IMR-90 (cell line): Measurements from ENCODE around the gene RAPGEF1. TPM values are rescaled to one million over a fixed set of nuclear protein-coding genes. Genes with fewer than 3 reads are reported as not detected.

ENCODE experiments used
- ATAC-seq: fragments of 200-7000 bp; cut with Tn5 transposase; 2 replicates; pipeline ENCODE4 v1.9.1; 2020; ENCODE audit warnings: low read depth, mild to moderate bottlenecking, moderate library complexity
- BruUV-seq: library from RNA; stranded (reverse); fragments of 400-500 nt; replicated peaks from 2 replicates; lab custom pipeline; 2021; lab: Mats Ljungman, UMichigan
- CTCF ChIA-PET: fragments of 300-600 bp; formaldehyde crosslinking; extraction: SDS; loops from one replicate; lab custom pipeline; 2021; ENCODE audit warnings: antibody characterized with exemption; lab: Yijun Ruan, JAX
- POLR2A ChIA-PET: fragments of 300-600 bp; sonication (Branson Sonifier 250); formaldehyde crosslinking; loops from one replicate; lab custom pipeline; 2022; ENCODE audit warnings: antibody characterized with exemption; ENCODE audit not compliant: unreplicated experiment; lab: Charles Lee
- DNase-seq: peaks from one replicate; pipeline ENCODE4 v3.0.0; 2013
- H2AFZ ChIP-seq: replicated peaks from 2 replicates; pipeline ENCODE3; 2013; ENCODE audit warnings: low read length, mild to moderate bottlenecking; ENCODE audit not compliant: poor library complexity
- H2AK5ac ChIP-seq: 2 replicates; pipeline ENCODE4 v1.6.1; 2013; ENCODE audit warnings: low read depth, low read length, inconsistent platforms
- H2AK9ac ChIP-seq: replicated peaks from 2 replicates; pipeline ENCODE3; 2013; ENCODE audit warnings: mild to moderate bottlenecking, low read depth, low read length, moderate library complexity; ENCODE audit not compliant: poor library complexity
- H2BK120ac ChIP-seq: 2 replicates; pipeline ENCODE4 v1.6.1; 2013; ENCODE audit warnings: low read depth, low read length, inconsistent platforms
- H2BK15ac ChIP-seq: 3 replicates; pipeline ENCODE4 v1.6.1; 2013; ENCODE audit warnings: low read depth, low read length, inconsistent platforms
- H2BK20ac ChIP-seq: 2 replicates; pipeline ENCODE4 v1.6.1; 2013; ENCODE audit warnings: low read depth, mild to moderate bottlenecking, inconsistent platforms, low read length, moderate library complexity
- H2BK5ac ChIP-seq: 2 replicates; pipeline ENCODE4 v1.6.1; 2013; ENCODE audit warnings: mild to moderate bottlenecking, low read depth, low read length, inconsistent platforms; ENCODE audit not compliant: poor library complexity, severe bottlenecking
- H3K14ac ChIP-seq: replicated peaks from 2 replicates; pipeline ENCODE4 v1.6.1; 2013; ENCODE audit warnings: low read depth, low read length, inconsistent platforms
- H3K18ac ChIP-seq: 2 replicates; pipeline ENCODE4 v1.6.1; 2013; ENCODE audit warnings: low read depth, low read length, control low read depth
- H3K23ac ChIP-seq: 2 replicates; pipeline ENCODE4 v1.6.1; 2013; ENCODE audit warnings: low read depth, low read length, inconsistent platforms
- H3K27ac ChIP-seq: 2 replicates; pipeline ENCODE4 v1.5.1; 2013; ENCODE audit warnings: mild to moderate bottlenecking, control low read depth, low read length; ENCODE audit not compliant: insufficient read depth
- H3K27me3 ChIP-seq: 2 replicates; pipeline ENCODE4 v1.6.1; 2013; ENCODE audit warnings: low read length; ENCODE audit not compliant: control insufficient read depth, insufficient read depth
- H3K36me3 ChIP-seq: 2 replicates; pipeline ENCODE4 v1.6.1; 2013; ENCODE audit warnings: low read length, mixed read lengths; ENCODE audit not compliant: control insufficient read depth, insufficient read depth
- H3K4ac ChIP-seq: 2 replicates; pipeline ENCODE4 v1.6.1; 2013; ENCODE audit warnings: low read depth, low read length, inconsistent platforms
- H3K4me1 ChIP-seq: 2 replicates; pipeline ENCODE4 v1.6.1; 2013; ENCODE audit warnings: low read length, mixed read lengths; ENCODE audit not compliant: control insufficient read depth, insufficient read depth
- H3K4me2 ChIP-seq: 2 replicates; pipeline ENCODE4 v1.6.1; 2013; ENCODE audit warnings: low read depth, mild to moderate bottlenecking, control low read depth, low read length, moderate library complexity
- H3K4me3 ChIP-seq: 2 replicates; pipeline ENCODE4 v1.5.1; 2013; ENCODE audit warnings: low read depth, mild to moderate bottlenecking, control low read depth, low read length, moderate library complexity; ENCODE audit not compliant: insufficient read depth
- H3K56ac ChIP-seq: 2 replicates; pipeline ENCODE4 v1.6.1; 2013; ENCODE audit warnings: low read length, inconsistent platforms; ENCODE audit not compliant: insufficient read depth; ENCODE audit errors: extremely low read depth
- H3K79me1 ChIP-seq, 2 experiments: 2 replicates each; pipeline ENCODE4 v1.6.1; 2013; ENCODE audit warnings: low read length in 2 of 2, inconsistent platforms in 1 of 2, low read depth in 1 of 2
- H3K9ac ChIP-seq: 2 replicates; pipeline ENCODE4 v1.6.1; 2013; ENCODE audit warnings: low read depth, low read length, control low read depth
- H3K9me1 ChIP-seq: 2 replicates; pipeline ENCODE4 v1.6.1; 2013; ENCODE audit warnings: low read length, inconsistent platforms; ENCODE audit not compliant: insufficient read depth
- H3K9me3 ChIP-seq: 2 replicates; pipeline ENCODE4 v1.6.1; 2013; ENCODE audit warnings: low read length; ENCODE audit not compliant: control insufficient read depth, insufficient read depth
- H4K20me1 ChIP-seq: 2 replicates; pipeline ENCODE4 v1.6.1; 2013; ENCODE audit warnings: low read length, inconsistent platforms; ENCODE audit not compliant: insufficient read depth
- H4K5ac ChIP-seq: 2 replicates; pipeline ENCODE4 v1.6.1; 2013; ENCODE audit warnings: mild to moderate bottlenecking, low read depth, low read length, control low read depth
- H4K8ac ChIP-seq, 2 experiments: 2 replicates each; pipeline ENCODE4 v1.6.1; 2013; ENCODE audit warnings: low read depth in 2 of 2, low read length in 2 of 2, control low read depth in 1 of 2, inconsistent platforms in 1 of 2
- H4K91ac ChIP-seq: 2 replicates; pipeline ENCODE4 v1.6.1; 2013; ENCODE audit warnings: low read depth, low read length, inconsistent platforms; ENCODE audit not compliant: insufficient read depth
- BHLHE40 ChIP-seq: fragments of 150-350 bp; IDR thresholded peaks from 2 replicates; pipeline ENCODE4 v1.6.1; 2016; ENCODE audit warnings: mild to moderate bottlenecking, low read depth, low read length
- CEBPB ChIP-seq: IDR thresholded peaks from 2 replicates; pipeline ENCODE4 v1.6.1; 2012; ENCODE audit warnings: low read depth, low read length, improper control_type of control experiment
- CTCF ChIP-seq: conservative IDR thresholded peaks from 2 replicates; pipeline ENCODE4 v1.5.1; 2012; ENCODE audit warnings: mild to moderate bottlenecking, low read depth, low read length, improper control_type of control experiment
- ELK1 ChIP-seq: fragments of 150-350 bp; IDR thresholded peaks from 2 replicates; pipeline ENCODE4 v1.6.1; 2016; ENCODE audit warnings: low read depth, mild to moderate bottlenecking, low read length, moderate library complexity, borderline replicate concordance
- FOS ChIP-seq: fragments of 150-350 bp; IDR thresholded peaks from 2 replicates; pipeline ENCODE4 v1.6.1; 2016; ENCODE audit warnings: low read depth, low read length
- MAFK ChIP-seq: IDR thresholded peaks from 2 replicates; pipeline ENCODE4 v1.6.1; 2012; ENCODE audit warnings: low read depth, low read length, improper control_type of control experiment
- MAZ ChIP-seq: IDR thresholded peaks from 2 replicates; pipeline ENCODE4 v1.6.1; 2012; ENCODE audit warnings: low read depth, mild to moderate bottlenecking, low read length, improper control_type of control experiment, moderate library complexity, borderline replicate concordance
- MXI1 ChIP-seq: IDR thresholded peaks from 2 replicates; pipeline ENCODE4 v1.6.1; 2012; ENCODE audit warnings: low read depth, mild to moderate bottlenecking, low read length, moderate library complexity, borderline replicate concordance
- NFE2L2 ChIP-seq: fragments of 150-350 bp; IDR thresholded peaks from 2 replicates; pipeline ENCODE4 v1.6.1; 2016; ENCODE audit warnings: low read depth, mild to moderate bottlenecking, low read length
- POLR2A ChIP-seq: IDR thresholded peaks from 2 replicates; pipeline ENCODE4 v1.6.1; 2012; ENCODE audit warnings: mild to moderate bottlenecking, low read depth, low read length
- RAD21 ChIP-seq: IDR thresholded peaks from 2 replicates; pipeline ENCODE4 v1.6.1; 2012; ENCODE audit warnings: low read length, improper control_type of control experiment
- RCOR1 ChIP-seq: IDR thresholded peaks from 2 replicates; pipeline ENCODE4 v1.6.1; 2012; ENCODE audit warnings: mild to moderate bottlenecking, low read length, improper control_type of control experiment; ENCODE audit not compliant: insufficient replicate concordance
- RFX5 ChIP-seq: IDR thresholded peaks from 2 replicates; pipeline ENCODE4 v1.8.0; 2012; ENCODE audit warnings: low read depth, mild to moderate bottlenecking, low read length, moderate library complexity
- USF2 ChIP-seq: fragments of 150-350 bp; IDR thresholded peaks from 2 replicates; pipeline ENCODE4 v1.6.1; 2017; ENCODE audit warnings: mild to moderate bottlenecking, antibody characterized with exemption, low read length, low read depth
- WGBS, 2 experiments: methylation state at CpG; one replicate each; pipeline versions ENCODE4 v1.1.5 to v1.1.7; 2013; ENCODE audit warnings: missing lambda C conversion rate in 2 of 2; ENCODE audit not compliant: insufficient read length in 1 of 2; ENCODE audit errors: extremely low coverage in 2 of 2; 5-methylcytosine and 5-hydroxymethylcytosine counted together
- dilution Hi-C: fragments of 300-500 bp; cut with HindIII; formaldehyde crosslinking; loops from one replicate; pipeline ENCODE4 v1.14.3; 2018; ENCODE audit warnings: low sequenced_read_pairs; ENCODE audit not compliant: unreplicated experiment
- in situ Hi-C: fragments of 300-500 bp; cut with MboI; formaldehyde crosslinking; loops from 3 replicates; pipeline ENCODE4 v1.14.3; 2019; ENCODE audit warnings: low sequenced_read_pairs, inconsistent platforms, mixed read lengths
- intact Hi-C: fragments of 100-400 bp; cut with micrococcal nuclease; formaldehyde crosslinking; loops from 2 replicates; pipeline ENCODE4 v1.10.0; 2022
- polyA plus RNA-seq, 3 experiments: library from polyadenylated mRNA; depleted of rRNA; stranded (reverse); fragments of >200 nt; gene quantifications; 2 replicates each; pipeline ENCODE4 v1.2.3, GENCODE V29; 2012; ENCODE audit warnings: low replicate concordance in 1 of 3
- total RNA-seq: library from RNA; depleted of rRNA; stranded (reverse); fragments of >200 nt; gene quantifications from 2 replicates; pipeline ENCODE4 v1.2.3, GENCODE V29; 2012

Gene RAPGEF1
- total and polyA plus RNA-seq, 2 of the 4 experiments (the other 2 are of a cell fraction): 13.1 to 22.3 TPM

DNA sequence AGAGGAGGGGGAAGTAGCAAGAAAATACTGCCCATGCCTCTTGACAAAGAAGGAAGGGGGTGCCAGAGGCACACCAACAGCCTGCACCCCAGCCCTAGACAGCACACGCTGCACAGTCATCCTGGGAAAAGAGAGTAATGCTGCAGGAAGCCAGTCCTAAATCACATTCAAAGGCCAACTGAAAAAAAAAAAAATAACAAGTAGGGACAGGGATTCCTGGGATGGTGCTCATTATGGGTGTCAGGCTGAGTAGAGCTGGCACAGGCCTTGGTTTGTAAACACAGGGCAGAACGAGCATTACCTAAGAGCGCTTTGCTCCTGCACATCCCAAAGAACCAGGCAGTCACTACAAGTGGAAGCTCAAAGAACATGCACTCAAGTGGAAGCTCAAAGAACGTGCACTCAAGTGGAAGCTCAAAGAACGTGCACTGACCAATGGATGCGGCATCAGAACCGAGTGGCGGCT is 7.8 kb downstream of the RAPGEF1 start:
- intact Hi-C loops (loop anchor here (5.0 kb wide), 2 partner anchors 55 to 75 kb away; no protein-coding TSS in a partner anchor), in situ Hi-C loops (no loop called here), dilution Hi-C loops (no loop called here)
- H2BK120ac ChIP-seq: peak overlapping the region; percentile 73
- peak overlapping the region; percentile 41 for H3K4me2 ChIP-seq
- H3K9me1 ChIP-seq: peaks cover 44% of the 10 kb centered on the region
- ATAC-seq (peak; percentile 25), DNase-seq (peak; percentile 78)
- peak overlapping the region; percentile 54; the same call in 1 of the 2 replicates for H4K91ac ChIP-seq
- peak overlapping the region; percentile 62 for H2BK5ac ChIP-seq
- no peak overlapping the region for H2AFZ ChIP-seq
- H3K79me1 ChIP-seq: peaks cover 33 to 91% of the 10 kb centered on the region in 2 experiments
- CTCF ChIA-PET: interaction anchor here (0.5 to 1.3 kb wide), 4 partner anchors 8 to 72 kb away, joined by 3 to 5 read pairs (median 4); no protein-coding TSS in a partner anchor
- WGBS, 2 experiments: 61% methylated on average over 5 of the region's 8 CpGs; no CpG with 5 or more reads in 1 of the 2 experiments
- BruUV-seq: no TSS peak
- H3K9me3 ChIP-seq: no peaks in the 10 kb centered on the region
- H3K27ac ChIP-seq: peak overlapping the region; percentile 36; the same call in 1 of the 2 replicates
- POLR2A ChIA-PET: interaction anchor here (0.6 kb wide), 1 partner anchor 374 kb away, joined by 3 read pairs; no protein-coding TSS in a partner anchor
- H2BK20ac ChIP-seq: peak overlapping the region; percentile 60; the same call in 1 of the 2 replicates
- peak overlapping the region; percentile 78 for H3K4ac ChIP-seq
- peak overlapping the region; percentile 88; the same call in 1 of the 2 replicates for H3K23ac ChIP-seq
- no peak overlapping the region for H3K9ac ChIP-seq
- no peak overlapping the region for H2AK9ac ChIP-seq
- H4K5ac ChIP-seq: no peak overlapping the region
- peak overlapping the region in 1 of 2 experiments; percentile 39; a peak in 1 of 4 replicates for H4K8ac ChIP-seq
- no peak overlapping the region for H3K56ac ChIP-seq
- peaks cover 46% of the 10 kb centered on the region for H3K4me1 ChIP-seq
- peaks cover 91% of the 10 kb centered on the region for H4K20me1 ChIP-seq
- no peaks in the 10 kb centered on the region for H3K36me3 ChIP-seq
- no peak overlapping the region for H3K4me3 ChIP-seq
- H3K18ac ChIP-seq: no peak overlapping the region
- H3K14ac ChIP-seq: peak overlapping the region; percentile 46; the same call in 1 of the 2 replicates
- H3K27me3 ChIP-seq: no peaks in the 10 kb centered on the region
- H2AK5ac ChIP-seq: peak overlapping the region; percentile 80
- peak overlapping the region; percentile 26; the same call in 1 of the 3 replicates for H2BK15ac ChIP-seq
- TF ChIP-seq FOS (peak; percentile 42), POLR2A (no peak), MAFK (no peak), RCOR1 (no peak), CTCF (no peak), BHLHE40 (peak; percentile 76), RAD21 (0 out of 2 replicates have a peak, but pooled peaks have one; percentile 8), ELK1 (no peak), CEBPB (peak; percentile 91), NFE2L2 (peak; percentile 43; the same call in 1 of the 2 replicates), USF2 (no peak), RFX5 (no peak), MXI1 (no peak), MAZ (no peak)
